ENCODE measurements around the gene NRL. TPM values are rescaled to one million over a fixed set of nuclear protein-coding genes. Genes with fewer than 3 reads are reported as not detected.

NRL gene
- 0.94 and 2.0 TPM in 2 replicates for total RNA-seq (2014; rRNA removed; shearing (Covaris generic))

DNA sequence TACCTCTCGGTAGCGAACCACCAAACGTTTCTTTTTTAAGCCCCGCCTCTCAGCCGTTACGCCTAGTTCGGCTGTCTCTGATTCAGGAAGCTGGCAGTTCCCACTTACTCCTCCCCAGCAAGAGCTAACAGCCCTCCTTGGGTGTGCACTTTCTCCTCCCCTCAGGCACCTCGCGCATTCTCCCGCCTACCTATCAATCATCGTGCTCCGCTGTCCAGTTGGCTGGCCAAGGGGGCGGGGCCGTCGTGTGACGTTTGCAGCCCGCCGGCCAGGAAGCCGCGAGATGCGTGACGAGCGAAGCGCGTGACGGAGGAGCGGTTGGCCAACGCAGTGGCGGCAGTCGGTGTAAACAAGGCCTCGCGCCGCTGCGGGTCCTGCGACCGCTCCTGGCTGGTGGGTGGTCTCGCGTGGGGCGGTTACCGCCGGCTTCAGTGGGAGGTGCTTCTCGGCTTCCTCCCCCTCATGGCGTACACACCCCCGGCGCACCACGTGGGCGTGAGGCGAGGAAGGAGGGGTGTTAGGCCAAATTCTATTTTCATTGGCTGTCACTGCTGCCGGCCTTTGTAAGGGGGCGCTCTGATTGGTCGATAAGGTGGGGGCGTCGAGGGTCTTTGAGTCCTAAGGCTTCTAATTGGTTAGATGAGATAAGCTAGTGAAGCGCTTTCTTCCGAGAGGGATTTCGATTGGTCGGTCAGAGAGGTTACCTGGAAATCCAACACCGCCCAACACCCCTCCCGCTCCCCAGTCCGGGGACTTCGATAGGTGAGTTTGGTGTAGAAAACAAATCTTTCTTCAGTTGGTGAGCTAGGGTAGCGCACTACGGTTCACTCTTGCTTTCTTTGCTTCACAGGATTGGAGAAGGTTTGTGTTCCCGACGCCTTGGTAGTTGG is at the start of gene NRL, which contains the start of gene DCAF11:
Gene NRL, minus strand, starts transcription at position 418 of the 890 bp plus-strand sequence. CDS start 32,101 bp downstream, outside the sequence.
Gene DCAF11, plus strand, starts transcription at position 246 of the 890 bp plus-strand sequence. CDS start 818 bp downstream, outside the sequence.

DNA sequence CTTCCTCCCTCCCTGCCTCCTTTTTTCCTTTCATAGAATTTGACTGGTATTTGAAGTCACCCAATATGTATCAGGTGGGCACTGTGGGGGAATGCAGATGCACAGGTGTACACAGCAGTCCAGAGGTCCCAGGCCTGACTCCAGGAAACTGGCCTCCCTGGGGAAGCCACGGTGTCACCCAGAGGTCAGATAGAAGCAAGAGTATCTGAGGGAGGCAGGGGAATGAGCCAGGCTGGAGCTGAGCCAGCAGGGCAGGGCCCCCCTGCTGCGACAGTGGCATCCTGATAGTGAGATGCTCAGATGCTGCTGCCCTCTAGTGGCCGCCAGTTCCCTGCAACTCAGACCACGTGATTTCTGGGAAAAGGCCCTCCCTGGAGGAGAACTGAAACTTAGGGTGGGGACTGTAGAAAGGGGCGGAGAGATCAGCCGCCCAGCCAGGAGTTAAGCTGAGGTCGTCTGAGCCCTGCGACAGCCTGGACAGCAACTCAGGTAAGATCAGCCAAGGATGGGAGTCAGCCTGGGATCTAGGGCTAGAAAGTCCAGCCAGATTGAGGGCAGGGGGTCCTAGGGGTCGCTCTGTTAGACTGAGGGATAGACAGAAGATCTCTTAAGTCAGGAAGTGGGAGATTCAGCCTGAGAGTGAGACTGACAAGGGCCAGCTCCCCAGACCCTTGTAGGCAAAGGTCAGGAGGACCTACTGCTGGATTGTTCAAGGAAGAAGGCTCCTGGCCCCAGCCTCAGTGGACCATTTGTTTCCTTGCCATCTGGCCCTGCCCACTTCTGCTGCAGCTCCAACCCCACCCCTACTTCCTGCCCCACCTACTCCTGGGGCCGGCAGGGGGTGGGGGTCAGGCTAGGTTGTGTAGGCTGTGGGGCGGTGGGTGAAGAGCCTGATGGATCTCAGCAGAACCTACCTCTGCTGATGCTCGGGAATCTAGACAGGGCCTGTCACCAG is 46.4 kb upstream of the NRL start, which contains the start of gene IRF9:
Gene IRF9, plus strand, starts transcription at position 416 of the 955 bp plus-strand sequence. CDS start 880 bp downstream, outside the sequence.

DNA sequence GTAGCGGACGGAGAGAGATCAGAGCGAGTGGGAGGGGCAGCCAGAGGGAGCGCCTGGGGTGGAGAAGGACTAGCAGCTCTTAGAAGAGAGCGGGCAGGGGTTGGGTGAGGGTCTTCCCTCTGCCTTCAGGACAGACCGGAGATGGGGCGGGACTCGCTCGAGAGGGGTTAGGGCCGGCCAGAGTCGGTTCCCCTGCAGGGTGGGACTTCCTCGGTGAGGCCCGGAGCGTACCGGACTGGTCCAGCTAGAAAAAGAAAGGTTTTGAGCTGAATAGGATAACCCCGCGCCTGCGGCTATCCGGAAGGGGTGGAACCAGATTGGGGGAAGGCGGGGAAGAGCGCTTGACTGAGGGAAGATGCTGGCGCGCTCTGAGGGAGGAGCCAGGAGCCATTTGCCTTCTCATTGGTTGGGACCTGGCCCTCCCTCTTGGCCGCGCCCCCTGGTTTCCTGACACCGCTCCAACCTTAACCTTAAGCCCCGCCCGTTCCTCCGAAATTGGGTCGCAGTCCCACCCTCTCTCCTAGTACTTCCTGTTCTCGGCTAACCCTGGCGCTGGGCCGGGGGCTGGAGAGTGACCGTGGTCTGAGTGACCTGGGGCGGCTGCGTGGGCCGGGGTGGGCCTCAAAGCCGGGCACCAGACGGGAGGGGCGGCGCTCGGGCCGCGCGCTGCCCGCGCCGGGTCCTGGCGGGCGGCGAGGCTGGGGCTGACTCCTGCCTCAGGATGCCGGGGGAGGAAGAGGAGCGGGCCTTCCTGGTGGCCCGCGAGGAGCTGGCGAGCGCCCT is 32.4 kb upstream of the NRL start, which contains the start of gene RNF31:
Gene RNF31, plus strand, starts transcription at position 521 of the 783 bp plus-strand sequence. Its CDS starts 201 bp downstream, at position 722.

DNA sequence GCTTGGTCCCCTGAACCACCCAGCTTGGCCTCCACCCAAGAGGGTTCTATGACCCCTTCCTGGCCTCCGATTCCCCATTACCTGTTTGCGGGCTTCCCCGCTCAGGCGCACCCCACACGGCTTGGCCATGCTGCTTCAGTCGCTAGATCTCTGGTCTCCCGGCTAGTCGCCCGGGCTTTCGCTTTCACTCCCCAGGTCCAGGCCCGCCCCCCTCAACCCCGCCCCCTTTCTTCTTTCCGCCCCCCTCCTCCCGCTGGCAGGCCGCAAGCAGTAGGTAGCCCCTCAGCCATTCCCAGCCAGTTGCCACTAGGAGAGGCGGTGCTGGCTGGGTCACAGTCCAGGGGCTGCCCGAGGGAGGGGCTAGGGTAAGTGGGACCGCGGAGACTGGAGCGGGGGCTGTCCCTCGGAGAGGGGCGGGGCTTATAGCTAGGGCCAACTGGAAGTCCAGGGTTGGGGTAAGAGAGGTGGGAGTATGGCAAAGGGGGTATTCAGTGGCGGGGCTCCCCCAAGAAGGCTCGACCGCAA is 31.8 kb upstream of the NRL start, which contains the start of gene PSME2:
Gene PSME2, minus strand, starts transcription at position 158 of the 525 bp plus-strand sequence. Its CDS starts 29 bp downstream, at position 129.

DNA sequence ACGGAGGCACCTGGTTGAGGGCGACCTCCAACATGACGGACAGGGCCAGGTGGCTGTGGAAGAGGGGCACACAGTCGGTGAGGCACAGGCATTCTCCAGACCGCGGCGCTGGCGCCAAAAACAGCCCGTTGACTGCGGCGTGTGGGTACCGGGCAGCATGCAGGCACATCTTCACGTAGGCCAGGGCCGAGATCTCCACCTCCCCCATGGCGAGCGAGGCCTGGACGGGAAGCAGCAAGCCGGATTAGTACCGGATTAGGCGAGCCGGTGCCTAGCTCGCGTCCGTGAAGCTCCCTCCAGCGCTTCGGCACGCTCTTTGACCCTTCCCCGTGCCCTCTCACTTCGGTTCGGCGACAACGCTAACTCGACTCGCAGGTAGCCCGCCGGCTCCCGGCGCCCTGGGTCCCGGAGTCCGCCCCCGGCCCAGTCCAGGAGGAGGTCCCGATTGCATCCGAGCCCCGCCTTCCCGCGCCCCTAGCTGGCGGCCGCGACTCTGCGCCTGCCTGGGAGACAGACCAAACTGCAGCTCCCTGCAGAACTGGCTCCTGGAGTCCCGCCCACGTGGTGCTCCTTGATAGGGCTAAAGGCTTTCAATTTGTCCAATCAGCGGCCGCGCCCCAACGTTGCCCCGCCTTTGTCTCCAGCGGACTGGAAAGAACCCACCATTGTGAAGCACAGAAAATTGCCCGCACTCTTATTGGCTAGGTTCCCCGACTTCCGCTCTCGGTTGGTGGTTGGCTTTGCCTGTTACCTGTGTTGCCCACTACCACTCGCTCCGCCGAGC is 26.5 kb upstream of the NRL start, which contains the start of gene EMC9:
Gene EMC9, minus strand, starts transcription at position 495 of the 784 bp plus-strand sequence. Its CDS starts 287 bp downstream, at position 208.

DNA sequence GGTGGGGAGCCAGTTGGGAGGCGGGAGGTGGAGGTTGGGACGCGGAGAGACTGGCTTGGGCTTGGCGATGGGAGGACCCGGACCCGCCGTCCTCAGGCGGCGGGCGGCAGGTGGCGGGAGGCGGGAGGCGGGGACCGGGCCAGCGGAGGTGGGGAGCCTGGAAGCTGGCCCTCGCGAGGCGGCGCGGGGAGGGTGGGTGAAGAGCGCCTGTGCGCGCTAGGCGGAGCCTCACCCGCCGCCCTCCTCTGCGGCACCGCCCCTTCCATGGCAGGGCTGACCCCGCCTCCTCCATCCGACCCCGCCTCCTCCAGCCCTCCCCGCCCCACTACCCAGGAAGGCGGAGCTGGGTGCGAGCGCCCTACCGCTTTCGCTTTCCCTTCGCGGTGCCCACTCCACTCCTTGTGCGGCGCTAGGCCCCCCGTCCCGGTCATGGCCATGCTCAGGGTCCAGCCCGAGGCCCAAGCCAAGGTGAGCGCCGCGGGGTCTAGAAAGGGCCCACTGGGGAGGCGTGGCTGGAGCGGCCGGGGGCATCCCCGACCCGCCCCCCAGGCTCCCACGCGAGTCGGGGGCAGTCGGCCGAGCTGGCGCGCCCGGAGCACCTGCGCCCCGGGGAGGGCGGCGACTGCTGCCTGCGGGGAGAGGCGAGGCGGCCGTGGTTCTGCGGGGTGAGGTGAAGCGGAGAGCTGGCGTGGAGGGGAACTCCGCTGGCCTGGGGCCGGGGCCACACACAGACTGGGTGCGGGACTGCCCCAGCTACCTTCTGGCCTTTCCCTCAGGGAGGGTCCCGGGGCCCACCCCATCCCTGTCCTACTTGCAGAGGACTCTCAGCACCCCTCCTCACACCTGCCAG is 21.3 kb upstream of the NRL start, which contains the start of gene PSME1:
Gene PSME1, plus strand, starts transcription at position 361 of the 850 bp plus-strand sequence. Its CDS starts 69 bp downstream, at position 430.

DNA sequence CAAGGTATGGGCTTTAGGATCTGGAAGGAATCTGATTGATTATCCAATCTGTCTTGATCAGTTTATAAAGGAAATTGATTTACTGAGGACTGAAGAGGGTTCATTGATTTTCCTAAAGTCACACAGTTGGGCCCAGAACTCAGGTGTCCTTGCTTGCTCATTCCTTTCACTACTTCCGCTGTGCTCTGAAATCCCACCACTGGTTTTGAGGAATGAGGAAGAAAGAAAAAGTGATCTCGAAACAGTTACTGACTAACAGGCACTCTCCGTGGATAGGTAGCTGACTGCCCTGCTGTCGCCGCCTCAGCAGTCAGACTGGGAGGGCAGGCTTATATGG is 15.6 kb upstream of the NRL start, which contains the start of gene FITM1:
Gene FITM1, plus strand, starts transcription at position 280 of the 337 bp plus-strand sequence. CDS start 905 bp downstream, outside the sequence.

DNA sequence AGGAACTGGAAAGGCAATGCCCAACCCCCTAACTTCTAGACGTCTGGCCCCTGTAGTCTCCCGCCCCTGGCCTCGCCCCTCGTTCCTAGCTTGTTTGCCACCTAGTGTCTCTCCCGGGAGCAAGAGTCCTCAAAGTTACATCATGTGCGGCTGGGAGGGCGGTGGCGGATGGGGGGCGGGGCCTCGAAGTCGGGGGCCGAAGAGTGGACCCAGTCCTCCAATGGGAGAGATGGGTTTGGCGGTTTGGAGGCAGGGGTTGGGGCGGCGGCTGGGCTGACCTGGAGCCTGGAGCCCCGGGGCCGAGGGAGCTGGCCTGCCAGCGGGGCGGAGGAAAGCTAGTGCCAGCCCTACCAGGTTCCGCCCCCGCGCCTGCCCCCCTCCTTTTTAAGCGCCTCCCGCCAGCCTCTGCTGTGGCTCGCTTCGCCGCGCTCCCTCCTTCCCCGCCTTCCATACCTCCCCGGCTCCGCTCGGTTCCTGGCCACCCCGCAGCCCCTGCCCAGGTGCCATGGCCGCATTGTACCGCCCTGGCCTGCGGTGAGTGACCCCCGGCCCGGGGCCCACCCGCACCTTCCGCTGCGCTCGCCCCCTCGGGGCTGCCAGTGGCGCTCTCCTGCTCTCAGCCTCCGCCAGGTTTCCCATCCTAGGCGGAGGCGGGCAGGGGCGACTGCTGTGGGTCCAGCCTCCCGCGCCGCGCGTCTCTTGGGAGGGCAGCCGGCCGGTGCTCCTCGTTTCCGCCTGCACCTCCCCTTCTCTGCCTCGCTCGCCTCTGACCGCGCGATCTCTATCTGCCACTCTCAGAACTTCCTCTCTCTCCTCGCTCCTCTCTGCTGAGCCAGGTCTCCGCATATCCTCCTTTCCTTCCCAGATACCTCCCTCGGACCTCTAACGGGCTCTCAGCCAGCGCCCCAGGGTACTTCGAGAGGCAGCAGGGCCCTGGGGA is 20.6 kb downstream of the NRL start, which contains the start of gene PCK2:
Gene PCK2, plus strand, starts transcription at position 411 of the 940 bp plus-strand sequence. Its CDS starts 95 bp downstream, at position 506.

DNA sequence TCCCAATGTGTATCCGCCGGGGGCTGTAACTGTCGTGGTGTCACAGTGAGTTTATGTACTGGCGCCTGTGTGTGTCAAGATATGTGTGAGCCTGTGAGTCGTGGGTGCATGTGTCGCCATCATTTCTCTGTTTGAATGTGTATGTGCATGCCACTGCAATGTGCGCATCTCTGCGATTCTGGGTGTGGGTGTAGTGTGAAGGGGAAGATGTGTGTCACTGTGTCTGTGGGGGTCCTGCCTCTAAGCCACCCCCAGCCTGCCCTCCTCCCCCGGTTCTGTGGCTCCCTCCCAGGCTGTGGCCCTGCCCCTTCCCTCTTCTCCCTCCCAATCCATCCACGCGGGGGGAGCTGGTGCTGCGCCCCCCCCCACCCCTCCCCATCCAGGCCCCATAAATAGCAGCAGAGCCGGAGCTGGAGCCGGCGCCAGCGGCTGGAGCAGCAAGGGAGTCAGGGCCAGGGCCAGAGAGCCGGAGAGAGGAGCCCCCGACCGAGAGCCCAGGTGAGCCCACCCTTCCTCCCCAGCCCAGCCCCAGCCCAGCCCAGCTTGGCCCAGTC is 43.5 kb downstream of the NRL start, which contains the start of gene CPNE6:
Gene CPNE6, plus strand, starts transcription at position 419 of the 554 bp plus-strand sequence. CDS start 1,375 bp downstream, outside the sequence.

DNA sequence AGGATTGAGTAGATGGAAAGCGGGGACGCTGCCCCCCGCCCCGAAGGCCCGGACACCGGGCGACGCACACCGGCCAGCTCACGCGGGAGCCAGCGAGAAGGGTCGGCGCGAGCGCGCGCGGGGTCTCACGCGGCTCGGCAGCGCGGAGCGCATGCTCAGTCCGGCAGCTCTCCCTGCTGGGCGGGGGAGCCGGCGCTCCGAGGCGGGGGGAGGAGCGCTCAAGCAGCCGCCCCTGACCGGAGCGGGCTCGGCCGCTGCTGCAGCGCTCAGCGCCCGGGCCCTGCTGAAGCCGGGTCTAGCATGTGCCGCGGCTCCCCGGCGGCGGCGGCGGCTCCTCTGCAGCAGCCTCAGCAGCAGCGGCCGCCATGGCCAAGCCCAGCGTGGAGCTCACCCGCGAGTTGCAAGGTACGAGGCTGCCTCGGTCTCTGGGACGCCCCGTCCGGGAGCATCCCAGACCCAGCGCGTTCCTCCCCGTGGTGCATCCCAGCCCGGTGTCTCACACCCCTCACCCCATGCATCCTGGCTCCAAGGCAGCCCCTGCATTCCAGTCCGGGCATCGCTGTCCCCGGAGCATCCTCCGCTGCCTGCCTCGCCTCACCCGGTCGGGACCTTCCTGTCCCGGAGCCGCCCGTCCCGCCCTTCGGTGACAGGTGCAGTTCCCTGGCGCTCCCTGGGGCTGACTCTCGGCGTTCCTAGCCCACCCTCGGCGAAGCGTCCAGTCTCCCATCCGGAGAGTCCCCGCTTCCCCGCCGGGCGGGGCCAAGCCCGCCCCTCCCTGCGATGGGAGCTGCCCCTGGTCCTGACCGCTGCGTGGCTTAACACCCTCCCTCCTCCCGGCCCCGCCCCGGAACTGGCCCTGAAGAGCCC is 62.7 kb downstream of the NRL start, which contains the start of gene CARMIL3:
Gene CARMIL3, plus strand, starts transcription at position 221 of the 867 bp plus-strand sequence. Its CDS starts 145 bp downstream, at position 366.

Small RNA genes within 50 kb of the gene (small RNA-seq; reads per million reads assigned to genes)
- 13.5 reads per million, percentile 90 among the genes with 10 or more reads in this experiment for gene RNA5SP383

Other genes with a start within 250 kb of the NRL start
- gene DHRS4, start 161.2 kb downstream of the NRL start, total RNA-seq (2014; rRNA removed; shearing (Covaris generic)), result 40.2 and 48.0 TPM in 2 replicates
- gene DHRS4L2, start 126.0 kb downstream of the NRL start, total RNA-seq (2014; rRNA removed; shearing (Covaris generic)), result 20.4 and 23.5 TPM in 2 replicates
- 0.34 and 0.41 TPM in 2 replicates for gene CARMIL3, start 62.9 kb downstream of the NRL start, total RNA-seq (2014; rRNA removed; shearing (Covaris generic))
- gene CPNE6, start 43.4 kb downstream of the NRL start, total RNA-seq (2014; rRNA removed; shearing (Covaris generic)), result not detected in 2 replicates
- 50.4 and 54.3 TPM in 2 replicates for gene PCK2, start 20.6 kb downstream of the NRL start, total RNA-seq (2014; rRNA removed; shearing (Covaris generic))
- gene DCAF11, start 172 bp downstream of the NRL start, total RNA-seq (2014; rRNA removed; shearing (Covaris generic)), result 53.4 and 55.0 TPM in 2 replicates
- gene FITM1, start 15.7 kb upstream of the NRL start, total RNA-seq (2014; rRNA removed; shearing (Covaris generic)), result 0.37 TPM in 1 of 2 replicates, not detected in the other
- gene PSME1, start 21.2 kb upstream of the NRL start, total RNA-seq (2014; rRNA removed; shearing (Covaris generic)), result 156 and 194 TPM in 2 replicates
- 23.3 and 33.3 TPM in 2 replicates for gene EMC9, start 26.6 kb upstream of the NRL start, total RNA-seq (2014; rRNA removed; shearing (Covaris generic))
- gene PSME2, start 31.7 kb upstream of the NRL start, total RNA-seq (2014; rRNA removed; shearing (Covaris generic)), result 207 and 210 TPM in 2 replicates
- 66.8 and 79.3 TPM in 2 replicates for gene RNF31, start 32.5 kb upstream of the NRL start, total RNA-seq (2014; rRNA removed; shearing (Covaris generic))
- 9.2 and 18.5 TPM in 2 replicates for gene IRF9, start 46.3 kb upstream of the NRL start, total RNA-seq (2014; rRNA removed; shearing (Covaris generic))
- 1.2 and 3.3 TPM in 2 replicates for gene REC8, start 57.1 kb upstream of the NRL start, total RNA-seq (2014; rRNA removed; shearing (Covaris generic))
- 129 and 134 TPM in 2 replicates for gene IPO4, start 73.9 kb upstream of the NRL start, total RNA-seq (2014; rRNA removed; shearing (Covaris generic))
- gene TM9SF1, start 80.5 kb upstream of the NRL start, total RNA-seq (2014; rRNA removed; shearing (Covaris generic)), result 35.1 and 37.9 TPM in 2 replicates
- not detected in 2 replicates for gene TSSK4, start 90.7 kb upstream of the NRL start, total RNA-seq (2014; rRNA removed; shearing (Covaris generic))
- 40.5 and 45.6 TPM in 2 replicates for gene CHMP4A, start 98.5 kb upstream of the NRL start, total RNA-seq (2014; rRNA removed; shearing (Covaris generic))
- gene MDP1, start 101.1 kb upstream of the NRL start, total RNA-seq (2014; rRNA removed; shearing (Covaris generic)), result 13.8 and 20.6 TPM in 2 replicates
- 247 and 277 TPM in 2 replicates for gene NEDD8, start 117.4 kb upstream of the NRL start, total RNA-seq (2014; rRNA removed; shearing (Covaris generic))
- gene GMPR2, start 118.0 kb upstream of the NRL start, total RNA-seq (2014; rRNA removed; shearing (Covaris generic)), result 57.2 and 66.8 TPM in 2 replicates
- 27.6 and 27.8 TPM in 2 replicates for gene TINF2, start 127.7 kb upstream of the NRL start, total RNA-seq (2014; rRNA removed; shearing (Covaris generic))
- 0.49 and 1.1 TPM in 2 replicates for gene TGM1, start 148.2 kb upstream of the NRL start, total RNA-seq (2014; rRNA removed; shearing (Covaris generic))
- 30.0 and 35.3 TPM in 2 replicates for gene RABGGTA, start 156.6 kb upstream of the NRL start, total RNA-seq (2014; rRNA removed; shearing (Covaris generic))
- gene DHRS1, start 184.8 kb upstream of the NRL start, total RNA-seq (2014; rRNA removed; shearing (Covaris generic)), result 7.5 and 8.2 TPM in 2 replicates
- gene NOP9, start 184.9 kb upstream of the NRL start, total RNA-seq (2014; rRNA removed; shearing (Covaris generic)), result 14.6 and 22.7 TPM in 2 replicates
- not detected in 2 replicates for gene CIDEB, start 193.0 kb upstream of the NRL start, total RNA-seq (2014; rRNA removed; shearing (Covaris generic))
- gene LTB4R2, start 195.2 kb upstream of the NRL start, total RNA-seq (2014; rRNA removed; shearing (Covaris generic)), result 11.0 and 14.6 TPM in 2 replicates
- gene LTB4R, start 196.6 kb upstream of the NRL start, total RNA-seq (2014; rRNA removed; shearing (Covaris generic)), result 10.5 and 15.5 TPM in 2 replicates
- not detected in 2 replicates for gene ADCY4, start 220.1 kb upstream of the NRL start, total RNA-seq (2014; rRNA removed; shearing (Covaris generic))
- not detected in 2 replicates for gene RIPK3, start 225.0 kb upstream of the NRL start, total RNA-seq (2014; rRNA removed; shearing (Covaris generic))

Data from A375 (cell line).